ENCODE measurements around the gene MARCO. TPM values are rescaled to one million over a fixed set of nuclear protein-coding genes. Genes with fewer than 3 reads are reported as not detected.

MARCO gene
- total and polyA plus RNA-seq, 2 experiments from 2014 or later, result not detected

DNA sequence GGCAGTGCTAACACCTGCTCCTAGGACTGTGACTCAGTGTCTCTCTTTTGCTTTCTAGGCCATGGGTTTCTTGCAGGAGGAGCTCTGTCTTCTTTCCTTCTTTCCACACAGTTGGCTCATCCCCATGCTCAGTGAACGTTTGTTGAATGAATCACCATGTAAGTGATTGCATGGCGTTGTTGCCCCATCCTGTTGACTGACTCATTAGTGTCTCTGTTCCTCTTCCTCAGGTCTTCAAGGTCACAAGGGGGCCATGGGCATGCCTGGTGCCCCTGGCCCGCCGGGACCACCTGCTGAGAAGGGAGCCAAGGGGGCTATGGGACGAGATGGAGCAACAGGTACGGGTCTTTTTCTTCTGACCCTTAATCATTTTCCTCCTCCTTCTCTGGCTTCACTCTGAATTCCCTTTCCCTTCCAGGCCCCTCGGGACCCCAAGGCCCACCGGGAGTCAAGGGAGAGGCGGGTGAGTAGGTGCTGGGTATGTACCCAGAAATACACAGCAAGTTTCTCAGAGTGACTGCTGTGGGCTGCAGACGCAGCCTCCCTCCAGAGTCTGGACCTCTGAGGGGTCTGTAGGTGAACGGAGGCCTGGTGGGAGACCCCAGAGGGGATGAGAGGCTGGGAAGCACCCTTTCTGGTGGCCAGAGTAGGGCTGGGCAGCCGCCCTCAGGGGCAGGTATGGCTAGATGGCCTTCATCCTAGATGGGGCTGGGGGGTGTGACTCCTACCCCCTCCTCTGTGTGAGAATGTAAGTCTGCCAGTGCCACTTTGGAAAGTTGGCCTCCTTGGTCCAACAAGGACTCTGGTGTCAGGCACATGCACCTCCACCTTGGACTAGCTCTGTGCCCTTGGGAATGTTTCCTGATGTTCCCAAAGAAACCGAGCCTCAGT, 32.4 kb downstream of the MARCO start:
- Histone ChIP-seq H4K20me1 (replicated peaks; ENCODE audit: insufficient read depth) (no peaks in the 10 kb centered on the region), H3K27me3 (ENCODE audit: insufficient read depth) (peaks cover 12% of the 10 kb centered on the region; the same call in 1 of the 2 replicates), H3K4me3 (no peak overlapping the region), H3K36me3 (ENCODE audit: insufficient read depth) (no peaks in the 10 kb centered on the region), H3K79me2 (replicated peaks; ENCODE audit: insufficient read depth) (no peaks in the 10 kb centered on the region), H3K27ac (ENCODE audit: low read depth) (no peak overlapping the region), H3K9me2 (ENCODE audit: insufficient read depth) (no peaks in the 10 kb centered on the region), H3F3A (replicated peaks; ENCODE audit: low read depth) (no peaks in the 10 kb centered on the region), H2AFZ (no peak overlapping the region), H3K4me1 (ENCODE audit: insufficient read depth) (no peaks in the 10 kb centered on the region), H3K4me2 (no peak overlapping the region)
- TF ChIP-seq EZH2 (IDR thresholded peaks at IDR 0.05; ENCODE audit: low read depth, unreplicated experiment), result no peak
- no peak for TF ChIP-seq EZH2phosphoT487 (IDR thresholded peaks at IDR 0.05; ENCODE audit: unreplicated experiment)
- no peak for TF ChIP-seq NANOG (IDR thresholded peaks at IDR 0.05; ENCODE audit: borderline replicate concordance)
- TF ChIP-seq, protein P1, sequence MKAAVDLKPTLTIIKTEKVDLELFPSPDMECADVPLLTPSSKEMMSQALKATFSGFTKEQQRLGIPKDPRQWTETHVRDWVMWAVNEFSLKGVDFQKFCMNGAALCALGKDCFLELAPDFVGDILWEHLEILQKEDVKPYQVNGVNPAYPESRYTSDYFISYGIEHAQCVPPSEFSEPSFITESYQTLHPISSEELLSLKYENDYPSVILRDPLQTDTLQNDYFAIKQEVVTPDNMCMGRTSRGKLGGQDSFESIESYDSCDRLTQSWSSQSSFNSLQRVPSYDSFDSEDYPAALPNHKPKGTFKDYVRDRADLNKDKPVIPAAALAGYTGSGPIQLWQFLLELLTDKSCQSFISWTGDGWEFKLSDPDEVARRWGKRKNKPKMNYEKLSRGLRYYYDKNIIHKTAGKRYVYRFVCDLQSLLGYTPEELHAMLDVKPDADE (IDR thresholded peaks at IDR 0.05), result no peak
- no peak for TF ChIP-seq CREB1 (CRISPR knock-in tag; IDR thresholded peaks at IDR 0.05; ENCODE audit: low read depth)
- TF ChIP-seq, protein P2, sequence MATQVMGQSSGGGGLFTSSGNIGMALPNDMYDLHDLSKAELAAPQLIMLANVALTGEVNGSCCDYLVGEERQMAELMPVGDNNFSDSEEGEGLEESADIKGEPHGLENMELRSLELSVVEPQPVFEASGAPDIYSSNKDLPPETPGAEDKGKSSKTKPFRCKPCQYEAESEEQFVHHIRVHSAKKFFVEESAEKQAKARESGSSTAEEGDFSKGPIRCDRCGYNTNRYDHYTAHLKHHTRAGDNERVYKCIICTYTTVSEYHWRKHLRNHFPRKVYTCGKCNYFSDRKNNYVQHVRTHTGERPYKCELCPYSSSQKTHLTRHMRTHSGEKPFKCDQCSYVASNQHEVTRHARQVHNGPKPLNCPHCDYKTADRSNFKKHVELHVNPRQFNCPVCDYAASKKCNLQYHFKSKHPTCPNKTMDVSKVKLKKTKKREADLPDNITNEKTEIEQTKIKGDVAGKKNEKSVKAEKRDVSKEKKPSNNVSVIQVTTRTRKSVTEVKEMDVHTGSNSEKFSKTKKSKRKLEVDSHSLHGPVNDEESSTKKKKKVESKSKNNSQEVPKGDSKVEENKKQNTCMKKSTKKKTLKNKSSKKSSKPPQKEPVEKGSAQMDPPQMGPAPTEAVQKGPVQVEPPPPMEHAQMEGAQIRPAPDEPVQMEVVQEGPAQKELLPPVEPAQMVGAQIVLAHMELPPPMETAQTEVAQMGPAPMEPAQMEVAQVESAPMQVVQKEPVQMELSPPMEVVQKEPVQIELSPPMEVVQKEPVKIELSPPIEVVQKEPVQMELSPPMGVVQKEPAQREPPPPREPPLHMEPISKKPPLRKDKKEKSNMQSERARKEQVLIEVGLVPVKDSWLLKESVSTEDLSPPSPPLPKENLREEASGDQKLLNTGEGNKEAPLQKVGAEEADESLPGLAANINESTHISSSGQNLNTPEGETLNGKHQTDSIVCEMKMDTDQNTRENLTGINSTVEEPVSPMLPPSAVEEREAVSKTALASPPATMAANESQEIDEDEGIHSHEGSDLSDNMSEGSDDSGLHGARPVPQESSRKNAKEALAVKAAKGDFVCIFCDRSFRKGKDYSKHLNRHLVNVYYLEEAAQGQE (IDR thresholded peaks at IDR 0.05; ENCODE audit: unreplicated experiment), result no peak
- TF ChIP-seq, protein P3, sequence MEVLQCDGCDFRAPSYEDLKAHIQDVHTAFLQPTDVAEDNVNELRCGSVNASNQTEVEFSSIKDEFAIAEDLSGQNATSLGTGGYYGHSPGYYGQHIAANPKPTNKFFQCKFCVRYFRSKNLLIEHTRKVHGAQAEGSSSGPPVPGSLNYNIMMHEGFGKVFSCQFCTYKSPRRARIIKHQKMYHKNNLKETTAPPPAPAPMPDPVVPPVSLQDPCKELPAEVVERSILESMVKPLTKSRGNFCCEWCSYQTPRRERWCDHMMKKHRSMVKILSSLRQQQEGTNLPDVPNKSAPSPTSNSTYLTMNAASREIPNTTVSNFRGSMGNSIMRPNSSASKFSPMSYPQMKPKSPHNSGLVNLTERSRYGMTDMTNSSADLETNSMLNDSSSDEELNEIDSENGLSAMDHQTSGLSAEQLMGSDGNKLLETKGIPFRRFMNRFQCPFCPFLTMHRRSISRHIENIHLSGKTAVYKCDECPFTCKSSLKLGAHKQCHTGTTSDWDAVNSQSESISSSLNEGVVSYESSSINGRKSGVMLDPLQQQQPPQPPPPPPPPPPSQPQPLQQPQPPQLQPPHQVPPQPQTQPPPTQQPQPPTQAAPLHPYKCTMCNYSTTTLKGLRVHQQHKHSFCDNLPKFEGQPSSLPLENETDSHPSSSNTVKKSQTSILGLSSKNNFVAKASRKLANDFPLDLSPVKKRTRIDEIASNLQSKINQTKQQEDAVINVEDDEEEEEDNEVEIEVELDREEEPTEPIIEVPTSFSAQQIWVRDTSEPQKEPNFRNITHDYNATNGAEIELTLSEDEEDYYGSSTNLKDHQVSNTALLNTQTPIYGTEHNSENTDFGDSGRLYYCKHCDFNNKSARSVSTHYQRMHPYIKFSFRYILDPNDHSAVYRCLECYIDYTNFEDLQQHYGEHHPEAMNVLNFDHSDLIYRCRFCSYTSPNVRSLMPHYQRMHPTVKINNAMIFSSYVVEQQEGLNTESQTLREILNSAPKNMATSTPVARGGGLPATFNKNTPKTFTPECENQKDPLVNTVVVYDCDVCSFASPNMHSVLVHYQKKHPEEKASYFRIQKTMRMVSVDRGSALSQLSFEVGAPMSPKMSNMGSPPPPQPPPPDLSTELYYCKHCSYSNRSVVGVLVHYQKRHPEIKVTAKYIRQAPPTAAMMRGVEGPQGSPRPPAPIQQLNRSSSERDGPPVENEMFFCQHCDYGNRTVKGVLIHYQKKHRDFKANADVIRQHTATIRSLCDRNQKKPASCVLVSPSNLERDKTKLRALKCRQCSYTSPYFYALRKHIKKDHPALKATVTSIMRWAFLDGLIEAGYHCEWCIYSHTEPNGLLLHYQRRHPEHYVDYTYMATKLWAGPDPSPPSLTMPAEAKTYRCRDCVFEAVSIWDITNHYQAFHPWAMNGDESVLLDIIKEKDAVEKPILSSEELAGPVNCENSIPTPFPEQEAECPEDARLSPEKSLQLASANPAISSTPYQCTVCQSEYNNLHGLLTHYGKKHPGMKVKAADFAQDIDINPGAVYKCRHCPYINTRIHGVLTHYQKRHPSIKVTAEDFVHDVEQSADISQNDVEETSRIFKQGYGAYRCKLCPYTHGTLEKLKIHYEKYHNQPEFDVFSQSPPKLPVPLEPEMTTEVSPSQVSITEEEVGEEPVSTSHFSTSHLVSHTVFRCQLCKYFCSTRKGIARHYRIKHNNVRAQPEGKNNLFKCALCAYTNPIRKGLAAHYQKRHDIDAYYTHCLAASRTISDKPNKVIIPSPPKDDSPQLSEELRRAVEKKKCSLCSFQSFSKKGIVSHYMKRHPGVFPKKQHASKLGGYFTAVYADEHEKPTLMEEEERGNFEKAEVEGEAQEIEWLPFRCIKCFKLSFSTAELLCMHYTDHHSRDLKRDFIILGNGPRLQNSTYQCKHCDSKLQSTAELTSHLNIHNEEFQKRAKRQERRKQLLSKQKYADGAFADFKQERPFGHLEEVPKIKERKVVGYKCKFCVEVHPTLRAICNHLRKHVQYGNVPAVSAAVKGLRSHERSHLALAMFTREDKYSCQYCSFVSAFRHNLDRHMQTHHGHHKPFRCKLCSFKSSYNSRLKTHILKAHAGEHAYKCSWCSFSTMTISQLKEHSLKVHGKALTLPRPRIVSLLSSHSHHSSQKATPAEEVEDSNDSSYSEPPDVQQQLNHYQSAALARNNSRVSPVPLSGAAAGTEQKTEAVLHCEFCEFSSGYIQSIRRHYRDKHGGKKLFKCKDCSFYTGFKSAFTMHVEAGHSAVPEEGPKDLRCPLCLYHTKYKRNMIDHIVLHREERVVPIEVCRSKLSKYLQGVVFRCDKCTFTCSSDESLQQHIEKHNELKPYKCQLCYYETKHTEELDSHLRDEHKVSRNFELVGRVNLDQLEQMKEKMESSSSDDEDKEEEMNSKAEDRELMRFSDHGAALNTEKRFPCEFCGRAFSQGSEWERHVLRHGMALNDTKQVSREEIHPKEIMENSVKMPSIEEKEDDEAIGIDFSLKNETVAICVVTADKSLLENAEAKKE (CRISPR knock-in tag; IDR thresholded peaks at IDR 0.05), result no peak
- no peak for TF ChIP-seq JUNB (IDR thresholded peaks at IDR 0.05; ENCODE audit: unreplicated experiment)
- TF ChIP-seq STAT1 (IDR thresholded peaks at IDR 0.05; ENCODE audit: unreplicated experiment), result no peak
- no peak for TF ChIP-seq ZNF331 (CRISPR knock-in tag; IDR thresholded peaks at IDR 0.05; ENCODE audit: low read depth)
- Mint-ChIP-seq H3K36me3 (ENCODE audit: low read depth) (no peaks in the 10 kb centered on the region; the same call in 2 of the 3 replicates), H3K4me3 (no peak overlapping the region), H3K9me3 (peaks cover 3% of the 10 kb centered on the region; the same call in 1 of the 3 replicates), H3K4me1 (0 out of 3 replicates have a peak, but pooled peaks cover 3% of the 10 kb centered on the region), H3K27me3 (ENCODE audit: insufficient read depth, low read depth, poor library complexity) (peaks cover 13% of the 10 kb centered on the region), H3K27ac (no peak overlapping the region)
- no peak for DNase-seq (ENCODE audit: low spot score)
- ATAC-seq, result no peak
